Midbrain (tissue), 1 donor: ENCODE results near the gene ATXN7.
A peak's percentile ranks its signal among the peaks of the same experiment; 100 is the strongest.

ENCODE experiments used
- DNase-seq: peaks from one replicate; lab custom pipeline; 2025; lab: John Stamatoyannopoulos, UW

The ATXN7 gene

GRCh38 chr3:63908081-63908736 lies 44.5 kb downstream of the ATXN7 start:
- no peak for DNase-seq

GRCh38 chr3:63908776-63909175 lies 45.1 kb downstream of the ATXN7 start:
- DNase-seq: no peak

GRCh38 chr3:63909431-63909830 lies 45.8 kb downstream of the ATXN7 start:
- DNase-seq: no peak

GRCh38 chr3:63910001-63910400 lies 46.3 kb downstream of the ATXN7 start:
- no peak for DNase-seq

- no peak for DNase-seq
These were observed 47.2 kb downstream of the ATXN7 start for GRCh38 chr3:63910891-63911290.

GRCh38 chr3:63911509-63911872 lies 47.8 kb downstream of the ATXN7 start:
- no peak for DNase-seq

GRCh38 chr3:63911873-63912767 lies 48.5 kb downstream of the ATXN7 start, which contains the start of gene SCAANT1:
Gene SCAANT1 (minus strand): TSS chr3:63912383.
- DNase-seq: peak; percentile 79

GRCh38 chr3:63912768-63913588 lies 49.3 kb downstream of the ATXN7 start:
- peak; percentile 47 for DNase-seq

- DNase-seq: no peak
These were observed 50.6 kb downstream of the ATXN7 start for GRCh38 chr3:63914312-63914711.

- DNase-seq: no peak
These were observed 54.7 kb downstream of the ATXN7 start for GRCh38 chr3:63918321-63918720.

- DNase-seq: no peak
These were observed 56.3 kb downstream of the ATXN7 start for GRCh38 chr3:63920001-63920400.

GRCh38 chr3:63921741-63922482 lies 58.2 kb downstream of the ATXN7 start:
- peak; percentile 27 for DNase-seq

- DNase-seq: no peak
These were observed 59.0 kb downstream of the ATXN7 start for GRCh38 chr3:63922491-63923199.

- no peak for DNase-seq
These were observed 62.6 kb downstream of the ATXN7 start for GRCh38 chr3:63926309-63926708.

GRCh38 chr3:63927422-63928280 lies 64.0 kb downstream of the ATXN7 start:
- peak; percentile 10 for DNase-seq

GRCh38 chr3:63931290-63931689 lies 67.6 kb downstream of the ATXN7 start:
- no peak for DNase-seq

- no peak for DNase-seq
These were observed 69.0 kb downstream of the ATXN7 start for GRCh38 chr3:63932509-63933212.

- no peak for DNase-seq
These were observed 69.8 kb downstream of the ATXN7 start for GRCh38 chr3:63933459-63933858.
